ENCODE results near the gene PIGM.

Gene PIGM

DNA sequence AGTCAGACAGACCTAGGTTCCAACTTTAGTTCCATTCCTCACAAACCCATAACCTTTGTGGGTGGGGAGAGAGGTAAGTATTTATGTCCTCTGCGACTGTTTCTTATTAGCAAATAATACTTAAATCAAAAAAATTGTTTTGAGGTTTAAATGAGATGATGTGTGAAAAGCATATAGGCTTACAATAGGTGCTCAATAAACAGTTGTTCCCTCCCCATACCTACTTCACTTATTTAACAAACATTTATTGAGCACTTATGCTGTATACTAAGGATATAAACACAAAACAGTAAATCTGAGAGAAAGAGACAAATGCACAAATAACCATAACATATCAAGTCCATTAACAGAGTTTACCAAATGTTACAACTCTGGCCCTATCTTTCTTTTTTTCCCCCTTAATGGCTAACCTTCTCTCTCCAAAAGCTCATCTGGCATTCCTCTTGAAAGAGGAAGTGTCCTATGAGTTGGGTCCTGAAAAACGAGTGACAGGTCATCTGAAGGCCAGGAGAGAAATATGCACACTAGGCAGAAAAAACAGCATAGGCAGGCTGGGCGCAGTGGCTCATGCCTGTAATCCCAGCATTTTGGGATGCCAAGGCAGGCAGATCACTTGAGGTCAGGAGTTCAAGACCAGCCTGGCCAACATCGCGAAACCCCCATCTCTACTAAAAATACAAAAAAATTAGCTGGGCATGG, 10.3 kb downstream of the PIGM start:
- Mint-ChIP-seq H3K4me1 (ENCODE audit: low read depth) (peaks cover 3% of the 10 kb centered on the region), H3K36me3 (ENCODE audit: low read depth) (no peaks in the 10 kb centered on the region), H3K27ac (no peak overlapping the region), H3K9me3 (no peaks in the 10 kb centered on the region), H3K27me3 (ENCODE audit: low read depth) (peaks cover 16% of the 10 kb centered on the region), H3K4me3 (no peak overlapping the region)

DNA sequence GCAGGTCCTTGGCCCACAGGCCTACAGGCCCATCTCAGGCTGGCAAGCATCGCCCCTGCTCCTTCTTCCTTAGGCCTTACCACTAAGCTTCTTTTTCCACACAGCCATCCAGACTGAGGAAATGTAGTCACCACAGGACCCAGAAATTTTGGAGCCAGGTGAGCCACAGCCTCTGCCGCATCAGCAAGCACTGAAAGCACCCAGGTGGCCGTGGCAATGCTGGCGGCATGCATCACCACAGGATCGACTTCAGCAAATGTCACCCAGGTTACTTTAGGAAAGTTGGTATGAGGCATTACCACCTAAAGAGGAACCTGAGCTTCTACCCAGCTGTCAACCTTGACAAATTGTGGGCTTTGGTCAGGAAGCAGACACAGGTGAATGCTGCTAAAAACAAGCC, 11.6 kb downstream of the PIGM start:
- Mint-ChIP-seq H3K4me3 (no peak overlapping the region), H3K27me3 (ENCODE audit: low read depth) (peaks cover 16% of the 10 kb centered on the region), H3K27ac (no peak overlapping the region), H3K9me3 (no peaks in the 10 kb centered on the region), H3K36me3 (ENCODE audit: low read depth) (no peaks in the 10 kb centered on the region), H3K4me1 (ENCODE audit: low read depth) (peaks cover 3% of the 10 kb centered on the region)

DNA sequence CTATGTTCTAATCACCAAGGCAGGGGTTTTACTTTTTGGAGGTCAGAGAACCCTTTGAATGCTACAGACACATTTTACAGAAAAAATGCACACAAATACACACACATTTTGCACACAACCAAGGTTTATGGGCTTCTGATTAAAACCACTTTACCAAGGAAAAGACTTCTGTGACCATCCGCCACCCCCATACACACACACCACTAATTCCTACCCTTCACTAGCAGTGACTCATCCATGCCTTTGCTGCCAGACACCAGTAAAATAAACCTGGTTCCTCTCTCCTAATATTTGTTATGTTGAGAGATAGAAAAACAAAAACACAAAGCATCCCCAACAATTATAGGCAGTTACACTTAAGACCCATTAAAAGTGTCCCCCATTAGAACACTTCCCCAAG, 12.9 kb downstream of the PIGM start:
- H3K4me1 Mint-ChIP-seq (ENCODE audit: low read depth): peaks cover 3% of the 10 kb centered on the region
- no peak overlapping the region for H3K4me3 Mint-ChIP-seq
- H3K27me3 Mint-ChIP-seq (ENCODE audit: low read depth): peaks cover 17% of the 10 kb centered on the region
- no peak overlapping the region for H3K27ac Mint-ChIP-seq
- H3K36me3 Mint-ChIP-seq (ENCODE audit: low read depth): no peaks in the 10 kb centered on the region
- no peaks in the 10 kb centered on the region for H3K9me3 Mint-ChIP-seq

DNA sequence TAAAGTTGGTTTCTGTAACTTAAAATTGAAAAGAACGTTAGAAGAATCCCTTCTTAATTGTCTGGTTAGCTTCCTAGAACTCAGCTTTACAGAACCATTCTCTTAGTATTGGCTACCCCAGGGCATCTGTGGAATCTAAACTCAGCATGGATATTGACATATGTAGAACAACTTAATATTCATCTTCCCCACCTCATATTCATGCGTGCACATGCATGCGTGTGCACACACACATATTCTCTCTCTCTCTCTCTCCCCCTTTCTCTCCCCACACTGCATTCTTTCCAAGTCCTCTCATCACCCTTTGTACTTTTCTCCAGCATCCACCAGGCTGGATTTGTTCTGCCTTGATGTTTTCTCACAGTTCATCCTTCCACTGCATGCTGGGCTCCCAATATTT, 13.4 kb downstream of the PIGM start:
- H3K36me3 Mint-ChIP-seq (ENCODE audit: low read depth): no peaks in the 10 kb centered on the region
- peaks cover 3% of the 10 kb centered on the region for H3K4me1 Mint-ChIP-seq (ENCODE audit: low read depth)
- no peak overlapping the region for H3K27ac Mint-ChIP-seq
- H3K4me3 Mint-ChIP-seq: no peak overlapping the region
- H3K9me3 Mint-ChIP-seq: no peaks in the 10 kb centered on the region
- H3K27me3 Mint-ChIP-seq (ENCODE audit: low read depth): peaks cover 18% of the 10 kb centered on the region

DNA sequence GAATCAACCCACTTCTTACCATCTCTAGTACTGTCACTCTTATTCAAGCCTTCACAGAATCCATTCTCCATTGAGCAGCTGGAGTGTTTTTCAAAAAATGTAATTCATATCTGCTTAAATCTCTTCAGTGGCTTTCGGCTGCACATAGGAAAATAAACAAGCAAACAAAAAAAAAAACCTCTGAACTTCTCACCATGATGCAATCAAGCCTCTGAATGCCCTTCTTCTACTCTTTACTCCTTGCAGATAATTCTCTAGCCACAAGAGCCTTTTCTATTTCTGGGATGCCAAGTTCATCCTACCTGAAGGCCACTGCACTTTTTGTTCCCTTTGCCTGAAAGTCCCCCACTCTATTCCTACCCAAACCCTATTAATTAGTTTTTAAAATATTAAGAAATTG, 14.2 kb downstream of the PIGM start:
- H3K9me3 Mint-ChIP-seq: no peaks in the 10 kb centered on the region
- peaks cover 19% of the 10 kb centered on the region for H3K27me3 Mint-ChIP-seq (ENCODE audit: low read depth)
- peaks cover 3% of the 10 kb centered on the region for H3K4me1 Mint-ChIP-seq (ENCODE audit: low read depth)
- no peak overlapping the region for H3K27ac Mint-ChIP-seq
- no peaks in the 10 kb centered on the region for H3K36me3 Mint-ChIP-seq (ENCODE audit: low read depth)
- H3K4me3 Mint-ChIP-seq: no peak overlapping the region

DNA sequence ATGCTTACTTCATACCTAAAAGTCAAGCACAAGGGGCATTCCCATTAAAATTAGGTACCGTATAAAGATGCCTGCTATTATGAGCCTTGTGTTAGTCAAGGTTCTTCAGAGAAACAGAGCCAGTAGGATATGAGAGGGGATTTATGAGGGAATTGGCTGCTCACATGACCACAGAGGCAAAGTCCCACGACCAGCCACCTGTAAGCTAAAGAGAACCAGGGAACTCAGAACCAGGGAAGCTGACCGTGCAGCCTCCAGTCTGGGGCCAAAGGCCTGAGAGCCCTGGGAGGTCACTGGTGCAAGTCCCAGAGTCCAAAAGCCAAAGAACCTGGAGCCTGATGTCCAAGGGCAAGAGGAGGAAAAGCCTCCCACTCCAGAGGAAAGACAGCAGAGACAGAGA, 20.0 kb downstream of the PIGM start:
- H3K4me1 Mint-ChIP-seq (ENCODE audit: low read depth): no peaks in the 10 kb centered on the region
- H3K9me3 Mint-ChIP-seq: no peaks in the 10 kb centered on the region
- H3K27ac Mint-ChIP-seq: no peak overlapping the region
- peaks cover 34% of the 10 kb centered on the region for H3K27me3 Mint-ChIP-seq (ENCODE audit: low read depth)
- no peak overlapping the region for H3K4me3 Mint-ChIP-seq
- H3K36me3 Mint-ChIP-seq (ENCODE audit: low read depth): no peaks in the 10 kb centered on the region

DNA sequence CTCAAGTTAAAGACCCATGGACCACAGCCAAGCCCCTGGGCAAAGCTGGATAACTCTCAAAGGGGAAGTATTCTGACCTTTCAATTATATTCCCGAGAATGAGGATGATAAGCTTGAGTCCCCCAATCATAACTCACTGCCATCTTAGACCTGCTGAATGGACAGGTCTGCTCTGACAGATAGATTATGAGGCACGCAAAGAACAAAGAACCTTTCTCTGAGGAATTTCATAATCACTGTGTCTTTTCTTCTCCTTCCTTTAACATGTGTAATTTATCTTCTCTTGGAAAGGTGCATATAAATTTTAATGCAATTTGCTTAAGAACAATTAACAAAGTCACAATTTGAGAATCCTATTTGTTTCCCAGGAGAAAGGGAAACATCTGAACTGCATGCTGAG, 22.0 kb downstream of the PIGM start:
- no peak overlapping the region for H3K4me3 Mint-ChIP-seq
- no peak overlapping the region for H3K27ac Mint-ChIP-seq
- peaks cover 34% of the 10 kb centered on the region for H3K27me3 Mint-ChIP-seq (ENCODE audit: low read depth)
- no peaks in the 10 kb centered on the region for H3K36me3 Mint-ChIP-seq (ENCODE audit: low read depth)
- no peaks in the 10 kb centered on the region for H3K9me3 Mint-ChIP-seq
- no peaks in the 10 kb centered on the region for H3K4me1 Mint-ChIP-seq (ENCODE audit: low read depth)

DNA sequence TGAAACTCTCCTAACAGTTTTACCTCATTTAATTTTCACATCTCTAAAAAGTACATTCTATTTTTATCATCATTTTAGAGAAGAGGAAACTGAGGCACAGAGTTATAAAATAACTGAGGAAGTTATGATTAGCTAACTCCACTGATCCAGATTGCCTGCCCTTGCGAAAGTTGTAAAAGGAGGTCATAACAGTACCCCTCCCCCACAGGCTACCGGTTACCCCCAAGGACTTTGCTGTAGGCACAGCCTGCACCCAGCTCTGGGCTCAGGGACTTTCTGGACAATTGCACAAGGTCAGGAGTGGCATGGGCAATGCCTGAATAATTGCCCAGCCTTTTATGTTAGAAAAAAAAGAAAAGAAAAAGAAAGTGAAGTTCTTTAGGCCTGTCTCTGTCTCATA, 22.7 kb downstream of the PIGM start:
- Mint-ChIP-seq H3K27me3 (ENCODE audit: low read depth) (peaks cover 34% of the 10 kb centered on the region), H3K4me1 (ENCODE audit: low read depth) (no peaks in the 10 kb centered on the region), H3K9me3 (no peaks in the 10 kb centered on the region), H3K27ac (no peak overlapping the region), H3K36me3 (ENCODE audit: low read depth) (no peaks in the 10 kb centered on the region), H3K4me3 (no peak overlapping the region)

DNA sequence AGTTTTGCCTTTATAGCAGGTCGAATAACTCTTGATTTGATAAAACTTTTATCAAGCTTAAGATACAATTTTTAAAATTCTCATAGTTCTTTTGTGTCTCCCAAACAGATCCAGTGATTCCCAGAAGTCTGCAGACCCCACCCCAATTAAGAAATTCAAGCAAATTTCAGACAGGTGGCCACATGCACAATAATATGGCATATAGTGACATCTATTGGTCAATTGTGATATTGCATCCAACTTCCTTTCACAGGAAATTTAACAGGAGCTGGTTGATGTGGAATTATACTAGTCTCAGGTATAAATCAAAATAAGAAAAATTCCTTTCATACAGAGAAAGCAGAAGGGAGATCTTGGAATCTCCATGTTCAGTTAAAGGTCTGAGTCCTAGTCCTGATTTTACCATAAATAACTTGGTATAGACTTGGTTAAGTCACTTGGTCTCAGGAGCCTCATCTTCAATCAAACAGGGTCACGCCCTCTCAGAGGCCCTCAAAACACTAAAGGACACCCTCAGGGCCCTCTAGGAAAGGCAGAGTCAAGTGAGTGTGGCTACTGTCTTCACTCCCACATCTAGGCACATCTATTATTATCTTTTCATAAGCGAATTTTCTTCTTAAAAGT, 24.1 kb downstream of the PIGM start:
- no peaks in the 10 kb centered on the region for H3K4me1 Mint-ChIP-seq (ENCODE audit: low read depth)
- peaks cover 25% of the 10 kb centered on the region for H3K27me3 Mint-ChIP-seq (ENCODE audit: low read depth)
- no peak overlapping the region for H3K4me3 Mint-ChIP-seq
- H3K9me3 Mint-ChIP-seq: no peaks in the 10 kb centered on the region
- no peaks in the 10 kb centered on the region for H3K36me3 Mint-ChIP-seq (ENCODE audit: low read depth)
- H3K27ac Mint-ChIP-seq: no peak overlapping the region

DNA sequence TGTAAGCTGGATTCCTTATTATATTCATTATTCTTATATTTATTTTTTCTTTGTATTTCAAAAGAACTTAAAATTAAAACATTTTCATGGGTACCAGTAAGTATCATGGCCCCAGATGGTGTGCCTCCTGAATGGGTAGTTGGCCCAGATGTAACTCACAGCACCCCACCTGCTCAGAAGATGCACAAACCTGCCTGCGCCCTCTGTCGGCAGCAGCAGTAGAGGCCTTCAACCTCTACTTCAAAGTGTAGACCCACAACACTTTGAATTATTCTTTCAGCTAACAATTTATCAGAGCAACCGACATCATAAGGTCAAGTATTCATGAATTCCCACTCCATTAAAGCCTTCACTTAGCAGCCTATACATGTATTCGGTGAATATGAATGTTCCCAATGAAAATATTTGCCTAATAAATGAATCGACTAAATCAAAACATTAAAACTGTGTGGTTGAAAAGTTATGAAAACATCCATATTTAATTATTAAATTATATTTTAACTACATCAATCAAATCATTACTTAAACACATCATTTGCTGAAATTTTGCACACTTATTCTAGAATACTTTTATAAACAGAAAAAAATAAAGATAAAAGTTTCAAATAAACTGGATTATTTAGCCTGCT, 25.4 kb downstream of the PIGM start:
- no peaks in the 10 kb centered on the region for H3K4me1 Mint-ChIP-seq (ENCODE audit: low read depth)
- H3K9me3 Mint-ChIP-seq: no peaks in the 10 kb centered on the region
- H3K27me3 Mint-ChIP-seq (ENCODE audit: low read depth): peaks cover 20% of the 10 kb centered on the region
- H3K36me3 Mint-ChIP-seq (ENCODE audit: low read depth): no peaks in the 10 kb centered on the region
- H3K27ac Mint-ChIP-seq: no peak overlapping the region
- no peak overlapping the region for H3K4me3 Mint-ChIP-seq

DNA sequence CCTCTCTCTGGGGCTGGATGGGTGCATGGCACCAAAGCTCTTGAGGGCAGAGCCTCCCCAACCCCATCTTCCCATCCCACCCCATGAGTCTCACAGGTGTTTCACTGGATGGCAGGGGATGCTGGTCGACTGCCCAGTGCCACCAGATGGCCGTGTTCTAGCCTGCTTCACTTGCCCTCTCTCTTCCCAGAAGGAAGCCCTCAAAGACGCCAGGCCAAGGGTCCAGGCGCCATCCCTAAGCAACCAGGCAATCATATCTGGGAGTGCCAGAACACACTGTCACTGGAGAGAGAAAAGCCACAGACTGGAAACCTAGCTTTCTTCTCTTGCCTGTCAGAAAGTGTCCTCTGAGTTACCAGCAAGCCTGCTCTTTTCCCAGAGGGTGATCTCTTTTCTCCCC, 26.7 kb downstream of the PIGM start:
- H3K27me3 Mint-ChIP-seq (ENCODE audit: low read depth): peaks cover 14% of the 10 kb centered on the region
- no peaks in the 10 kb centered on the region for H3K9me3 Mint-ChIP-seq
- no peak overlapping the region for H3K4me3 Mint-ChIP-seq
- H3K36me3 Mint-ChIP-seq (ENCODE audit: low read depth): no peaks in the 10 kb centered on the region
- H3K27ac Mint-ChIP-seq: no peak overlapping the region
- no peaks in the 10 kb centered on the region for H3K4me1 Mint-ChIP-seq (ENCODE audit: low read depth)

DNA sequence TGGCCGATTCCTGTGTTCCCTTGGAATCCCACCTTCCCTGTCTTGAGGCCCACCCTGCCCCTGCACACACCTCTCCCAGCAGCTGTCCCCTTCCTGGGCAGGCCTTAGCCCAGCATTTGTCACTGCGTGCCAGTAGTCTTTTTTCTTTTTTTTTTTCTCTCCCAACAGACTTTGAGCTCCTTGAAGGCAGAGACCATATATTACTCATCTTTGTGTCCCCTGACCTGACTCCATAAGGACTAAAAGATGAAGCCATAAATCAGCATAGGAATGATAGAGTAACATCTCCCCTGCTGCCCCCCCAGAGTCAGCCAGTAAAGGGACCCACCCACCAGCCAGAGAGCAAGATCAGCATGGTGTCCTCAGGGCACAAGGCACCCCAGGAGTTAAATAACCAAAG, 27.4 kb downstream of the PIGM start:
- Mint-ChIP-seq H3K9me3 (no peaks in the 10 kb centered on the region), H3K27ac (no peak overlapping the region), H3K36me3 (ENCODE audit: low read depth) (no peaks in the 10 kb centered on the region), H3K4me1 (ENCODE audit: low read depth) (no peaks in the 10 kb centered on the region), H3K4me3 (no peak overlapping the region), H3K27me3 (ENCODE audit: low read depth) (peaks cover 13% of the 10 kb centered on the region)

DNA sequence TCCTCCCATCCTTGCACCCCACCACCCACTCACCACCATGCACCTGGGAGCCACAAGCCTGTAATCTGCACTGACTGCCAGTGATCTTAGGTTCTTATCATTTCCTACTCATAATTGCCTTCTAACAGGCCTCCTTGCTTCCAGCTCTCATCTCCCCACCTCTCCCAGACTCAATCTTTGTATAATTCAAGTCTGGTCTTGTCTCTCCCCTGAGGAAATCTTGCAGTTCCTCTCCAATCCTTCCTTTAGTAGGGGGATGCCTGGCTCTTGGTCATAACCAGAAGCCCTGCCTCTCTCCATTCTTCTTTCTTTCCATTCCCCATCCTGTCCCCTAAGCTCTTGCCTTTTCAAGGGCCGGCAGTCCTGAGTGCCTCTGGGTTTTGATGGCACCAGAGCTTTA, 27.8 kb downstream of the PIGM start:
- no peaks in the 10 kb centered on the region for H3K4me1 Mint-ChIP-seq (ENCODE audit: low read depth)
- no peak overlapping the region for H3K4me3 Mint-ChIP-seq
- peaks cover 14% of the 10 kb centered on the region for H3K27me3 Mint-ChIP-seq (ENCODE audit: low read depth)
- H3K27ac Mint-ChIP-seq: no peak overlapping the region
- H3K9me3 Mint-ChIP-seq: no peaks in the 10 kb centered on the region
- H3K36me3 Mint-ChIP-seq (ENCODE audit: low read depth): no peaks in the 10 kb centered on the region

DNA sequence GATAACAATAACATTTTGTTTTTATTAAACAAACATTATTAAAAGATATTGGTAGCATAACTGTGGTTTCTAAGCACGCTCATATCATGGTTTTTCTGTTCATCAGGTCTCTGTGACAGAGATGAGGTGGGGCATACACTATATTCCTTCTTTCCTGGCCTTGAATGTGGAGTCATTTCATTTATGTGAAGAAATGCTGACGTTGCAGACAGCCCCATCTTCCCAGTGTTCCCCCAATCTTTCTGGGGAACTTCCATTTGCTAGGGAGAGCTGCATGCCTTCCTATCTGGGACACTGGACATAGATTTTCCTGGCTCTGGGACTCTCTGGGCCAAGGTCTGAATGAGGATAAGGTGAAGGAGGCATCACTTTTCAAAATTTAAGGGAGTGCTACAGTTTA, 30.4 kb downstream of the PIGM start:
- no peaks in the 10 kb centered on the region for H3K9me3 Mint-ChIP-seq
- H3K36me3 Mint-ChIP-seq (ENCODE audit: low read depth): no peaks in the 10 kb centered on the region
- H3K4me3 Mint-ChIP-seq: no peak overlapping the region
- no peaks in the 10 kb centered on the region for H3K4me1 Mint-ChIP-seq (ENCODE audit: low read depth)
- peaks cover 24% of the 10 kb centered on the region for H3K27me3 Mint-ChIP-seq (ENCODE audit: low read depth)
- H3K27ac Mint-ChIP-seq: no peak overlapping the region

DNA sequence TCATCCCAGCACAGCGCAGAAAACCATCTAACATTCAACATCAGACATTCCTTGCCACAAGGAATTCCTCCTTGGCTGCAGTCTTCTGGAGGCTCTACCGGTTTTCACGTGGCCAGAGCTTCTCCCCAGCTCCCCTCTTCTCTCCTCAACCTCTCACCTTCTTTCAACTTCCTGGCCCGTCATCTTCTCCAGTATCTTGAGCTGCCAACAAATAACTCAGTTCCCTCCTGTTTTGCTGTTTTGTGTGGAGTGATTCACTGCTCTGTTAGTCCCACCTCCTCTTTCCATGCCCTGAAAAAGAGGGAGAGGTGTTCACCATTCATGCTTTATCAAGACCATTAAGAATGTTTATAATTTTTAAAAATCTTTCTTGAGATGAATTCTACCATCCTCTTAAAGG, 32.6 kb downstream of the PIGM start:
- Mint-ChIP-seq H3K27ac (no peak overlapping the region), H3K4me1 (ENCODE audit: low read depth) (no peaks in the 10 kb centered on the region), H3K27me3 (ENCODE audit: low read depth) (peaks cover 43% of the 10 kb centered on the region), H3K36me3 (ENCODE audit: low read depth) (no peaks in the 10 kb centered on the region), H3K4me3 (no peak overlapping the region), H3K9me3 (no peaks in the 10 kb centered on the region)
